Measurements from ENCODE around the gene STK17B. TPM values are rescaled to one million over a fixed set of nuclear protein-coding genes. Genes with fewer than 3 reads are reported as not detected.

STK17B gene
- total and polyA plus RNA-seq, 10 of the 15 experiments (the other 5 are each of a cell fraction or from before 2014, with no cell fraction given), result 21.2 to 108 (median 53.7) TPM

DNA sequence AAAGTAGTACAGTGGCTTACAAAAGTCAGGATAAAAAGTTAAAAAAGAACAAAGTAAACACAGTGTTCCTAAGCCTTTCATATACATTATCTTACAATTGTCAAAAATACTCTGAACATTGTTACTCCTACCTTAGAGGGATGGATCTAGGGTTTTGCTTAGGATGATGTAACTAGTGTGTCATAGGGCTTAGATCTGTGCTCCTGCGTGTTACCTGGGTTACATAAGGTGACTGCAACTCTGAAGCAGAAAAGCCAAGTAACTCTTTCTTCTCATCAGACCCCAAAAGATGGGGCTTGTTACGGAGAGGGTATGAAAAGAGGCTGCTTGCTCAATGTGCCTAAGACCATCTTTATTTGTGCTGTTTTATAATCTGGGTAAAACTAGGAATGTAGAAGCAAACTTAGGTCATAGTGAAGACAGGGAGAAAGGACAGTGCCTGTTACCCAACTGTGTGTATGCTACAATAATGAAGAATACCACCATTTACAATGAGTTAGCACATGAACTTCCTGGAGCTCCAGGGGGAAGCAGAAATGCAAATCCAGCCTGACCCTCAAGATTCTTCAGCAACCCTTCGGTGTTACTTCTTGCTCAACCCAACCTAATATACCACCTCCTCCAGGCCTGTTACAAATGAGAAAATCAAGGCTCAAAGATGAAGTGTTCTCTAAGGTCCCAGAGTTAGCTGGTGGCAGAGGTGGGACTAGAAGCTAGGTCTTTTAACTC is 42.0 kb upstream of the STK17B start:
- SMC1A ChIA-PET (ENCODE audit: uncharacterized antibody, unreplicated experiment), result interaction anchor here (0.7 to 3.7 kb wide), 13 partner anchors 8 to 75 kb away, joined by 3 to 24 read pairs (median 4); no protein-coding TSS in a partner anchor
- TF ChIP-seq SRF (IDR thresholded peaks at IDR 0.05; ENCODE audit: low read depth in 2 of 2, low read length in 2 of 2) (no peak), SPI1 (IDR thresholded peaks at IDR 0.05; ENCODE audit: borderline replicate concordance, insufficient read depth, low read depth, low read length) (no peak), NBN (IDR thresholded peaks at IDR 0.05) (no peak), TARDBP (IDR thresholded peaks at IDR 0.05; ENCODE audit: borderline replicate concordance) (no peak), EP300 (IDR thresholded peaks at IDR 0.05; ENCODE audit: borderline replicate concordance in 1 of 2, control insufficient read depth in 1 of 2, low read depth in 2 of 2, low read length in 2 of 2) (no peak), BACH1 (IDR thresholded peaks at IDR 0.05; ENCODE audit: borderline replicate concordance) (no peak), NFIC (IDR thresholded peaks at IDR 0.05; ENCODE audit: low read depth, low read length) (no peak), IKZF1 (conservative IDR thresholded peaks at IDR 0.05) (no peak), NKRF (conservative IDR thresholded peaks at IDR 0.05) (no peak)
- TF ChIP-seq, protein P1, sequence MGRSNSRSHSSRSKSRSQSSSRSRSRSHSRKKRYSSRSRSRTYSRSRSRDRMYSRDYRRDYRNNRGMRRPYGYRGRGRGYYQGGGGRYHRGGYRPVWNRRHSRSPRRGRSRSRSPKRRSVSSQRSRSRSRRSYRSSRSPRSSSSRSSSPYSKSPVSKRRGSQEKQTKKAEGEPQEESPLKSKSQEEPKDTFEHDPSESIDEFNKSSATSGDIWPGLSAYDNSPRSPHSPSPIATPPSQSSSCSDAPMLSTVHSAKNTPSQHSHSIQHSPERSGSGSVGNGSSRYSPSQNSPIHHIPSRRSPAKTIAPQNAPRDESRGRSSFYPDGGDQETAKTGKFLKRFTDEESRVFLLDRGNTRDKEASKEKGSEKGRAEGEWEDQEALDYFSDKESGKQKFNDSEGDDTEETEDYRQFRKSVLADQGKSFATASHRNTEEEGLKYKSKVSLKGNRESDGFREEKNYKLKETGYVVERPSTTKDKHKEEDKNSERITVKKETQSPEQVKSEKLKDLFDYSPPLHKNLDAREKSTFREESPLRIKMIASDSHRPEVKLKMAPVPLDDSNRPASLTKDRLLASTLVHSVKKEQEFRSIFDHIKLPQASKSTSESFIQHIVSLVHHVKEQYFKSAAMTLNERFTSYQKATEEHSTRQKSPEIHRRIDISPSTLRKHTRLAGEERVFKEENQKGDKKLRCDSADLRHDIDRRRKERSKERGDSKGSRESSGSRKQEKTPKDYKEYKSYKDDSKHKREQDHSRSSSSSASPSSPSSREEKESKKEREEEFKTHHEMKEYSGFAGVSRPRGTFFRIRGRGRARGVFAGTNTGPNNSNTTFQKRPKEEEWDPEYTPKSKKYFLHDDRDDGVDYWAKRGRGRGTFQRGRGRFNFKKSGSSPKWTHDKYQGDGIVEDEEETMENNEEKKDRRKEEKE (IDR thresholded peaks at IDR 0.05), result no peak
- TF ChIP-seq, protein P2, sequence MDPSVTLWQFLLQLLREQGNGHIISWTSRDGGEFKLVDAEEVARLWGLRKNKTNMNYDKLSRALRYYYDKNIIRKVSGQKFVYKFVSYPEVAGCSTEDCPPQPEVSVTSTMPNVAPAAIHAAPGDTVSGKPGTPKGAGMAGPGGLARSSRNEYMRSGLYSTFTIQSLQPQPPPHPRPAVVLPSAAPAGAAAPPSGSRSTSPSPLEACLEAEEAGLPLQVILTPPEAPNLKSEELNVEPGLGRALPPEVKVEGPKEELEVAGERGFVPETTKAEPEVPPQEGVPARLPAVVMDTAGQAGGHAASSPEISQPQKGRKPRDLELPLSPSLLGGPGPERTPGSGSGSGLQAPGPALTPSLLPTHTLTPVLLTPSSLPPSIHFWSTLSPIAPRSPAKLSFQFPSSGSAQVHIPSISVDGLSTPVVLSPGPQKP (IDR thresholded peaks at IDR 0.05; ENCODE audit: low read depth, low read length), result no peak
- Histone ChIP-seq H3K9ac (ENCODE audit: control insufficient read depth, insufficient read depth, low read length) (no peak overlapping the region), H4K20me1 (ENCODE audit: control insufficient read depth, insufficient read depth) (no peaks in the 10 kb centered on the region), H3K4me3 (no peak overlapping the region), H3K36me3 (ENCODE audit: control insufficient read depth in 2 of 2, insufficient read depth in 2 of 2, low read length in 1 of 2) (peaks cover 0 to 5% of the 10 kb centered on the region in 2 experiments; a peak in 1 of 4 replicates), H3K27ac (ENCODE audit: control insufficient read depth, insufficient read depth) (no peak overlapping the region), H3K4me2 (ENCODE audit: control insufficient read depth, insufficient read depth) (no peak overlapping the region), H3K27me3 (replicated peaks in 1 of 2; ENCODE audit: control insufficient read depth in 2 of 2, insufficient read depth in 2 of 2, low read length in 1 of 2) (no peaks in the 10 kb centered on the region), H3K79me2 (ENCODE audit: control insufficient read depth, insufficient read depth, low read length) (no peaks in the 10 kb centered on the region), H3K9me3 (replicated peaks; ENCODE audit: control insufficient read depth, insufficient read depth, low read length) (no peaks in the 10 kb centered on the region; the same call in 2 of the 3 replicates), H3K4me1 (ENCODE audit: control insufficient read depth, insufficient read depth, low read length) (peaks cover 14% of the 10 kb centered on the region), H2AFZ (ENCODE audit: control insufficient read depth, low read depth, low read length) (no peak overlapping the region)
- POLR2A ChIA-PET, result interaction anchor here (1.0 to 3.6 kb wide), 5 partner anchors 8 to 20 kb away, joined by 3 to 17 read pairs (median 6); no protein-coding TSS in a partner anchor
- no TSS peak for BruUV-seq (replicated peaks)
- 63% methylated on average over 3 of the region's 3 CpGs for WGBS (ENCODE audit: insufficient coverage, insufficient replicate concordance, low lambda C conversion rate, missing lambda C conversion rate)
- no peak for ATAC-seq
- intact Hi-C loops (cut with micrococcal nuclease; ENCODE audit: unreplicated experiment) (no loop called here), in situ Hi-C loops (cut with MboI) (no loop called here)
- DNase-seq (ENCODE audit: low read depth, low spot score), result no peak
- no peak for FAIRE-seq
- CTCF ChIA-PET, result interaction anchor here (1.1 to 1.6 kb wide), 5 partner anchors 10 to 63 kb away, joined by 3 to 4 read pairs (median 3); no protein-coding TSS in a partner anchor
- RAD21 ChIA-PET (ENCODE audit: unreplicated experiment), result interaction anchor here (0.9 to 2.1 kb wide), 6 partner anchors 9 to 38 kb away, joined by 3 to 6 read pairs (median 3); no protein-coding TSS in a partner anchor

All from GM12878 (cell line).